GM23338 (cell line): Measurements from ENCODE around the gene NID2. TPM values are rescaled to one million over a fixed set of nuclear protein-coding genes. Genes with fewer than 3 reads are reported as not detected.

Experiments used
- ATAC-seq: fragments of 200-7000 bp; cut with Tn5 transposase; 3 replicates; pipeline ENCODE4 v1.9.1; 2020
- DNase-seq: peaks from one replicate; pipeline ENCODE4 v3.0.0-alpha.2; 2015; ENCODE audit warnings: low spot score
- H2AFZ ChIP-seq: fragments of 200-600 bp; sonication (generic); 2 replicates; pipeline ENCODE4 v1.8.0; 2016; ENCODE audit warnings: antibody characterized with exemption, mild to moderate bottlenecking, moderate library complexity
- H3F3A ChIP-seq: fragments of 200-600 bp; sonication (generic); replicated peaks from 2 replicates; pipeline ENCODE4 v1.8.0; 2017; ENCODE audit warnings: antibody characterized with exemption, mixed run types, low read depth
- H3K27ac ChIP-seq: fragments of 200-600 bp; sonication (generic); 2 replicates; pipeline ENCODE4 v1.6.1; 2016; ENCODE audit warnings: low read depth
- H3K27me3 ChIP-seq: fragments of 200-600 bp; sonication (generic); 2 replicates; pipeline ENCODE4 v1.8.0; 2016; ENCODE audit warnings: mild to moderate bottlenecking, mixed run types, moderate library complexity; ENCODE audit not compliant: insufficient read depth
- H3K36me3 ChIP-seq: fragments of 200-600 bp; sonication (generic); 2 replicates; pipeline ENCODE4 v1.8.0; 2016; ENCODE audit warnings: mild to moderate bottlenecking; ENCODE audit not compliant: insufficient read depth
- H3K4me1 ChIP-seq: fragments of 200-600 bp; sonication (generic); 2 replicates; pipeline ENCODE4 v1.8.0; 2016; ENCODE audit warnings: mild to moderate bottlenecking, moderate library complexity; ENCODE audit not compliant: insufficient read depth
- H3K4me2 ChIP-seq: fragments of 200-600 bp; sonication (generic); 2 replicates; pipeline ENCODE4 v1.7.1; 2017; ENCODE audit warnings: mixed run types
- H3K4me3 ChIP-seq: fragments of 200-600 bp; sonication (generic); 2 replicates; pipeline ENCODE4 v1.6.1; 2016; ENCODE audit warnings: mixed run types
- H3K79me2 ChIP-seq: fragments of 200-600 bp; sonication (generic); replicated peaks from 2 replicates; pipeline ENCODE4 v1.8.0; 2017; ENCODE audit warnings: mild to moderate bottlenecking; ENCODE audit not compliant: insufficient read depth
- H3K9me2 ChIP-seq: fragments of 200-600 bp; sonication (generic); 2 replicates; pipeline ENCODE4 v1.8.0; 2017; ENCODE audit not compliant: insufficient read depth
- H4K20me1 ChIP-seq: fragments of 200-600 bp; sonication (generic); replicated peaks from 2 replicates; pipeline ENCODE4 v1.8.0; 2017; ENCODE audit warnings: mild to moderate bottlenecking; ENCODE audit not compliant: insufficient read depth
- H3K27ac Mint-ChIP-seq: 2 replicates; pipeline ENCODE4 v1.8.0; 2020; ENCODE audit warnings: inconsistent platforms, mild to moderate bottlenecking, moderate library complexity, mixed read lengths
- H3K27me3 Mint-ChIP-seq: 3 replicates; pipeline ENCODE4 v1.8.0; 2022; ENCODE audit warnings: low read depth, mild to moderate bottlenecking, moderate library complexity, mixed read lengths, inconsistent platforms; ENCODE audit not compliant: insufficient read depth, poor library complexity
- H3K36me3 Mint-ChIP-seq: 3 replicates; pipeline ENCODE4 v1.8.0; 2021; ENCODE audit warnings: low read depth, mild to moderate bottlenecking, inconsistent platforms, moderate library complexity, mixed read lengths
- H3K4me1 Mint-ChIP-seq: 3 replicates; pipeline ENCODE4 v1.8.0; 2020; ENCODE audit warnings: mild to moderate bottlenecking, inconsistent platforms, mixed read lengths
- H3K4me3 Mint-ChIP-seq: 3 replicates; pipeline ENCODE4 v1.8.0; 2021; ENCODE audit warnings: moderate library complexity, mild to moderate bottlenecking, inconsistent platforms, mixed read lengths
- H3K9me3 Mint-ChIP-seq: 3 replicates; pipeline ENCODE4 v1.8.0; 2020; ENCODE audit warnings: moderate library complexity, mild to moderate bottlenecking, inconsistent platforms, mixed read lengths
- CREB1 ChIP-seq: fragments of 250-450 bp; sonication (Bioruptor Pico); IDR thresholded peaks from 2 replicates; pipeline ENCODE4 v1.5.0; 2020; ENCODE audit warnings: low read depth, mild to moderate bottlenecking, moderate library complexity
- EZH2 ChIP-seq: fragments of 200-600 bp; sonication (generic); IDR thresholded peaks from one replicate; pipeline ENCODE4 v1.8.0; 2017; ENCODE audit warnings: antibody characterized with exemption, mild to moderate bottlenecking, low read depth; ENCODE audit not compliant: unreplicated experiment
- EZH2phosphoT487 ChIP-seq: fragments of 200-600 bp; sonication (generic); IDR thresholded peaks from one replicate; pipeline ENCODE4 v1.8.1; 2018; ENCODE audit warnings: antibody characterized with exemption; ENCODE audit not compliant: unreplicated experiment
- JUNB ChIP-seq: IDR thresholded peaks from one replicate; pipeline ENCODE4 v1.6.1; 2016; ENCODE audit warnings: antibody characterized with exemption; ENCODE audit not compliant: unreplicated experiment
- NANOG ChIP-seq: IDR thresholded peaks from 2 replicates; pipeline ENCODE4 v1.6.1; 2016; ENCODE audit warnings: antibody characterized with exemption, borderline replicate concordance
- POLR2AphosphoS5 ChIP-seq: IDR thresholded peaks from 2 replicates; pipeline ENCODE4 v1.6.1; 2016; ENCODE audit warnings: antibody characterized with exemption, low read depth
- STAT1 ChIP-seq: IDR thresholded peaks from one replicate; pipeline ENCODE4 v1.6.1; 2016; ENCODE audit warnings: antibody characterized with exemption; ENCODE audit not compliant: unreplicated experiment
- ZNF114 ChIP-seq: fragments of 250-450 bp; sonication (Bioruptor Pico); IDR thresholded peaks from 2 replicates; pipeline ENCODE4 v1.5.0; 2020; ENCODE audit warnings: mild to moderate bottlenecking, moderate library complexity
- ZNF331 ChIP-seq: fragments of 250-450 bp; sonication (Bioruptor Pico); IDR thresholded peaks from 2 replicates; pipeline ENCODE4 v1.5.0; 2020; ENCODE audit warnings: low read depth, mild to moderate bottlenecking, moderate library complexity
- polyA plus RNA-seq: library from polyadenylated mRNA; unstranded; fragments of >200 nt; fragmentation: Nextera tagmentation; extraction: Ambion mirVana; gene quantifications from 2 replicates; pipeline ENCODE4 v1.2.1, GENCODE V29; 2016
- total RNA-seq: library from RNA; depleted of rRNA; stranded (reverse); fragments of >200 nt; shearing (Covaris generic); gene quantifications from 2 replicates; pipeline ENCODE4 v1.2.3, GENCODE V29; 2014
- TF ChIP-seq, protein P1 (sequence below): IDR thresholded peaks from one replicate; pipeline ENCODE4 v1.6.1; 2018; ENCODE audit warnings: antibody characterized with exemption; ENCODE audit not compliant: unreplicated experiment
- TF ChIP-seq, protein P2 (sequence below): fragments of 250-450 bp; sonication (Bioruptor Pico); IDR thresholded peaks from 2 replicates; pipeline ENCODE4 v1.5.0; 2020; ENCODE audit warnings: mild to moderate bottlenecking, moderate library complexity
- TF ChIP-seq, protein P3 (sequence below): IDR thresholded peaks from 2 replicates; pipeline ENCODE4 v1.6.1; 2016; ENCODE audit warnings: antibody characterized with exemption
- TF ChIP-seq, protein P4 (sequence below), 2 experiments: fragments of 200-600 bp in 1 of 2; sonication (generic) in 1 of 2; conservative IDR thresholded peaks; 2 replicates each; pipeline versions ENCODE4 v1.5.1 to v1.6.1; 2016 to 2017; ENCODE audit warnings: antibody characterized with exemption in 2 of 2, low read depth in 2 of 2, mild to moderate bottlenecking in 2 of 2, moderate library complexity in 1 of 2

NID2 gene
- total and polyA plus RNA-seq, 2 experiments from 2014 or later, result 4.3 to 10.4 TPM

DNA sequence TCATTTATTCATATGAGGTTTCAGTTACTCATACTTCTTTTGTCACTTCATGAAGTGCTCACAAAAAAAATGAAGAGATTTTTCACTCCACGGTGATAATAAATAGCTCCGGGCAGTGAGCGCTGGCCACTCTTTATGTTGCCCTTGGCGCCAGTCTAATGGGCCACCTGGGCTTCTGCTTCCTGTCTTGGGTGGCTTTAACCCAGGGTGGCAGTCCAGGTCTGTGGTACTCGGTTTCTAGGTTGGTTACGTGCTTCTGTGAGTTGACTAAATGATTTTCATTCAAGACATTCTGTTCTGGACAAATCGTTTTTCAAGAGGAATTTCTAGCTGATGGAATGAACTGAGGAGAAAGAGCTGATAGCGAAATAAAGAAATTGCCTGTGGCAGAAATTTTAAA, 34.6 kb upstream of the NID2 start:
- Histone ChIP-seq H3K4me2 (no peak overlapping the region), H3K4me3 (no peak overlapping the region), H3K27me3 (no peaks in the 10 kb centered on the region), H3K9me2 (no peaks in the 10 kb centered on the region), H3K36me3 (no peaks in the 10 kb centered on the region), H3K4me1 (peaks cover 6% of the 10 kb centered on the region; the same call in 1 of the 2 replicates), H3K79me2 (no peaks in the 10 kb centered on the region), H4K20me1 (no peaks in the 10 kb centered on the region), H3F3A (no peaks in the 10 kb centered on the region), H3K27ac (no peak overlapping the region), H2AFZ (no peak overlapping the region)
- ATAC-seq (no peak), DNase-seq (no peak)
- H3K9me3 Mint-ChIP-seq, result no peaks in the 10 kb centered on the region
- no peak for TF ChIP-seq STAT1
- no peak for TF ChIP-seq ZNF331 (CRISPR knock-in tag)
- no peak for TF ChIP-seq EZH2
- no peak for TF ChIP-seq NANOG
- TF ChIP-seq ZNF114 (CRISPR knock-in tag), result no peak
- TF ChIP-seq JUNB, result no peak
- TF ChIP-seq, protein P1, sequence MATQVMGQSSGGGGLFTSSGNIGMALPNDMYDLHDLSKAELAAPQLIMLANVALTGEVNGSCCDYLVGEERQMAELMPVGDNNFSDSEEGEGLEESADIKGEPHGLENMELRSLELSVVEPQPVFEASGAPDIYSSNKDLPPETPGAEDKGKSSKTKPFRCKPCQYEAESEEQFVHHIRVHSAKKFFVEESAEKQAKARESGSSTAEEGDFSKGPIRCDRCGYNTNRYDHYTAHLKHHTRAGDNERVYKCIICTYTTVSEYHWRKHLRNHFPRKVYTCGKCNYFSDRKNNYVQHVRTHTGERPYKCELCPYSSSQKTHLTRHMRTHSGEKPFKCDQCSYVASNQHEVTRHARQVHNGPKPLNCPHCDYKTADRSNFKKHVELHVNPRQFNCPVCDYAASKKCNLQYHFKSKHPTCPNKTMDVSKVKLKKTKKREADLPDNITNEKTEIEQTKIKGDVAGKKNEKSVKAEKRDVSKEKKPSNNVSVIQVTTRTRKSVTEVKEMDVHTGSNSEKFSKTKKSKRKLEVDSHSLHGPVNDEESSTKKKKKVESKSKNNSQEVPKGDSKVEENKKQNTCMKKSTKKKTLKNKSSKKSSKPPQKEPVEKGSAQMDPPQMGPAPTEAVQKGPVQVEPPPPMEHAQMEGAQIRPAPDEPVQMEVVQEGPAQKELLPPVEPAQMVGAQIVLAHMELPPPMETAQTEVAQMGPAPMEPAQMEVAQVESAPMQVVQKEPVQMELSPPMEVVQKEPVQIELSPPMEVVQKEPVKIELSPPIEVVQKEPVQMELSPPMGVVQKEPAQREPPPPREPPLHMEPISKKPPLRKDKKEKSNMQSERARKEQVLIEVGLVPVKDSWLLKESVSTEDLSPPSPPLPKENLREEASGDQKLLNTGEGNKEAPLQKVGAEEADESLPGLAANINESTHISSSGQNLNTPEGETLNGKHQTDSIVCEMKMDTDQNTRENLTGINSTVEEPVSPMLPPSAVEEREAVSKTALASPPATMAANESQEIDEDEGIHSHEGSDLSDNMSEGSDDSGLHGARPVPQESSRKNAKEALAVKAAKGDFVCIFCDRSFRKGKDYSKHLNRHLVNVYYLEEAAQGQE, result no peak
- no peak for TF ChIP-seq POLR2AphosphoS5
- TF ChIP-seq, protein P2, sequence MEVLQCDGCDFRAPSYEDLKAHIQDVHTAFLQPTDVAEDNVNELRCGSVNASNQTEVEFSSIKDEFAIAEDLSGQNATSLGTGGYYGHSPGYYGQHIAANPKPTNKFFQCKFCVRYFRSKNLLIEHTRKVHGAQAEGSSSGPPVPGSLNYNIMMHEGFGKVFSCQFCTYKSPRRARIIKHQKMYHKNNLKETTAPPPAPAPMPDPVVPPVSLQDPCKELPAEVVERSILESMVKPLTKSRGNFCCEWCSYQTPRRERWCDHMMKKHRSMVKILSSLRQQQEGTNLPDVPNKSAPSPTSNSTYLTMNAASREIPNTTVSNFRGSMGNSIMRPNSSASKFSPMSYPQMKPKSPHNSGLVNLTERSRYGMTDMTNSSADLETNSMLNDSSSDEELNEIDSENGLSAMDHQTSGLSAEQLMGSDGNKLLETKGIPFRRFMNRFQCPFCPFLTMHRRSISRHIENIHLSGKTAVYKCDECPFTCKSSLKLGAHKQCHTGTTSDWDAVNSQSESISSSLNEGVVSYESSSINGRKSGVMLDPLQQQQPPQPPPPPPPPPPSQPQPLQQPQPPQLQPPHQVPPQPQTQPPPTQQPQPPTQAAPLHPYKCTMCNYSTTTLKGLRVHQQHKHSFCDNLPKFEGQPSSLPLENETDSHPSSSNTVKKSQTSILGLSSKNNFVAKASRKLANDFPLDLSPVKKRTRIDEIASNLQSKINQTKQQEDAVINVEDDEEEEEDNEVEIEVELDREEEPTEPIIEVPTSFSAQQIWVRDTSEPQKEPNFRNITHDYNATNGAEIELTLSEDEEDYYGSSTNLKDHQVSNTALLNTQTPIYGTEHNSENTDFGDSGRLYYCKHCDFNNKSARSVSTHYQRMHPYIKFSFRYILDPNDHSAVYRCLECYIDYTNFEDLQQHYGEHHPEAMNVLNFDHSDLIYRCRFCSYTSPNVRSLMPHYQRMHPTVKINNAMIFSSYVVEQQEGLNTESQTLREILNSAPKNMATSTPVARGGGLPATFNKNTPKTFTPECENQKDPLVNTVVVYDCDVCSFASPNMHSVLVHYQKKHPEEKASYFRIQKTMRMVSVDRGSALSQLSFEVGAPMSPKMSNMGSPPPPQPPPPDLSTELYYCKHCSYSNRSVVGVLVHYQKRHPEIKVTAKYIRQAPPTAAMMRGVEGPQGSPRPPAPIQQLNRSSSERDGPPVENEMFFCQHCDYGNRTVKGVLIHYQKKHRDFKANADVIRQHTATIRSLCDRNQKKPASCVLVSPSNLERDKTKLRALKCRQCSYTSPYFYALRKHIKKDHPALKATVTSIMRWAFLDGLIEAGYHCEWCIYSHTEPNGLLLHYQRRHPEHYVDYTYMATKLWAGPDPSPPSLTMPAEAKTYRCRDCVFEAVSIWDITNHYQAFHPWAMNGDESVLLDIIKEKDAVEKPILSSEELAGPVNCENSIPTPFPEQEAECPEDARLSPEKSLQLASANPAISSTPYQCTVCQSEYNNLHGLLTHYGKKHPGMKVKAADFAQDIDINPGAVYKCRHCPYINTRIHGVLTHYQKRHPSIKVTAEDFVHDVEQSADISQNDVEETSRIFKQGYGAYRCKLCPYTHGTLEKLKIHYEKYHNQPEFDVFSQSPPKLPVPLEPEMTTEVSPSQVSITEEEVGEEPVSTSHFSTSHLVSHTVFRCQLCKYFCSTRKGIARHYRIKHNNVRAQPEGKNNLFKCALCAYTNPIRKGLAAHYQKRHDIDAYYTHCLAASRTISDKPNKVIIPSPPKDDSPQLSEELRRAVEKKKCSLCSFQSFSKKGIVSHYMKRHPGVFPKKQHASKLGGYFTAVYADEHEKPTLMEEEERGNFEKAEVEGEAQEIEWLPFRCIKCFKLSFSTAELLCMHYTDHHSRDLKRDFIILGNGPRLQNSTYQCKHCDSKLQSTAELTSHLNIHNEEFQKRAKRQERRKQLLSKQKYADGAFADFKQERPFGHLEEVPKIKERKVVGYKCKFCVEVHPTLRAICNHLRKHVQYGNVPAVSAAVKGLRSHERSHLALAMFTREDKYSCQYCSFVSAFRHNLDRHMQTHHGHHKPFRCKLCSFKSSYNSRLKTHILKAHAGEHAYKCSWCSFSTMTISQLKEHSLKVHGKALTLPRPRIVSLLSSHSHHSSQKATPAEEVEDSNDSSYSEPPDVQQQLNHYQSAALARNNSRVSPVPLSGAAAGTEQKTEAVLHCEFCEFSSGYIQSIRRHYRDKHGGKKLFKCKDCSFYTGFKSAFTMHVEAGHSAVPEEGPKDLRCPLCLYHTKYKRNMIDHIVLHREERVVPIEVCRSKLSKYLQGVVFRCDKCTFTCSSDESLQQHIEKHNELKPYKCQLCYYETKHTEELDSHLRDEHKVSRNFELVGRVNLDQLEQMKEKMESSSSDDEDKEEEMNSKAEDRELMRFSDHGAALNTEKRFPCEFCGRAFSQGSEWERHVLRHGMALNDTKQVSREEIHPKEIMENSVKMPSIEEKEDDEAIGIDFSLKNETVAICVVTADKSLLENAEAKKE (CRISPR knock-in tag), result no peak
- no peak for TF ChIP-seq EZH2phosphoT487
- TF ChIP-seq CREB1 (CRISPR knock-in tag), result no peak
- TF ChIP-seq, protein P3, sequence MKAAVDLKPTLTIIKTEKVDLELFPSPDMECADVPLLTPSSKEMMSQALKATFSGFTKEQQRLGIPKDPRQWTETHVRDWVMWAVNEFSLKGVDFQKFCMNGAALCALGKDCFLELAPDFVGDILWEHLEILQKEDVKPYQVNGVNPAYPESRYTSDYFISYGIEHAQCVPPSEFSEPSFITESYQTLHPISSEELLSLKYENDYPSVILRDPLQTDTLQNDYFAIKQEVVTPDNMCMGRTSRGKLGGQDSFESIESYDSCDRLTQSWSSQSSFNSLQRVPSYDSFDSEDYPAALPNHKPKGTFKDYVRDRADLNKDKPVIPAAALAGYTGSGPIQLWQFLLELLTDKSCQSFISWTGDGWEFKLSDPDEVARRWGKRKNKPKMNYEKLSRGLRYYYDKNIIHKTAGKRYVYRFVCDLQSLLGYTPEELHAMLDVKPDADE, result no peak
- TF ChIP-seq, protein P4, sequence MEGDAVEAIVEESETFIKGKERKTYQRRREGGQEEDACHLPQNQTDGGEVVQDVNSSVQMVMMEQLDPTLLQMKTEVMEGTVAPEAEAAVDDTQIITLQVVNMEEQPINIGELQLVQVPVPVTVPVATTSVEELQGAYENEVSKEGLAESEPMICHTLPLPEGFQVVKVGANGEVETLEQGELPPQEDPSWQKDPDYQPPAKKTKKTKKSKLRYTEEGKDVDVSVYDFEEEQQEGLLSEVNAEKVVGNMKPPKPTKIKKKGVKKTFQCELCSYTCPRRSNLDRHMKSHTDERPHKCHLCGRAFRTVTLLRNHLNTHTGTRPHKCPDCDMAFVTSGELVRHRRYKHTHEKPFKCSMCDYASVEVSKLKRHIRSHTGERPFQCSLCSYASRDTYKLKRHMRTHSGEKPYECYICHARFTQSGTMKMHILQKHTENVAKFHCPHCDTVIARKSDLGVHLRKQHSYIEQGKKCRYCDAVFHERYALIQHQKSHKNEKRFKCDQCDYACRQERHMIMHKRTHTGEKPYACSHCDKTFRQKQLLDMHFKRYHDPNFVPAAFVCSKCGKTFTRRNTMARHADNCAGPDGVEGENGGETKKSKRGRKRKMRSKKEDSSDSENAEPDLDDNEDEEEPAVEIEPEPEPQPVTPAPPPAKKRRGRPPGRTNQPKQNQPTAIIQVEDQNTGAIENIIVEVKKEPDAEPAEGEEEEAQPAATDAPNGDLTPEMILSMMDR (conservative IDR thresholded peaks at IDR 0.05; ENCODE audit: low read depth in 2 of 2), result no peak
- H3K27me3 Mint-ChIP-seq, result no peaks in the 10 kb centered on the region
- H3K27ac Mint-ChIP-seq, result no peak overlapping the region
- H3K36me3 Mint-ChIP-seq, result no peaks in the 10 kb centered on the region
- H3K4me3 Mint-ChIP-seq, result no peak overlapping the region
- peaks cover 14% of the 10 kb centered on the region for H3K4me1 Mint-ChIP-seq
